SK-N-SH (cell line): Measurements from ENCODE around the gene FYB1.

ENCODE experiments used
- CHD2 ChIP-seq: fragments of 150-350 bp; IDR thresholded peaks from 2 replicates; pipeline ENCODE4 v1.6.1; 2018; ENCODE audit warnings: low read length; ENCODE audit not compliant: partially characterized antibody
- CTCF ChIP-seq: fragments of 200-600 bp; sonication (generic); IDR thresholded peaks from 2 replicates; pipeline ENCODE4 v1.6.1; 2017; ENCODE audit warnings: antibody characterized with exemption, mild to moderate bottlenecking, moderate library complexity
- EP300 ChIP-seq, 2 experiments: IDR thresholded peaks; 2 replicates each; pipeline versions ENCODE4 v1.4.0 to v1.6.1; 2012; ENCODE audit warnings: borderline replicate concordance in 1 of 2, low read depth in 1 of 2, low read length in 1 of 2
- EZH2phosphoT487 ChIP-seq: fragments of 200-600 bp; sonication (generic); IDR thresholded peaks from 2 replicates; pipeline ENCODE4 v1.6.1; 2017; ENCODE audit warnings: low read depth, mixed run types, mild to moderate bottlenecking, antibody characterized with exemption, moderate library complexity, borderline replicate concordance
- FOXM1 ChIP-seq: IDR thresholded peaks from 2 replicates; pipeline ENCODE4 v1.4.0; 2012; ENCODE audit warnings: low read depth, mild to moderate bottlenecking
- MAX ChIP-seq: IDR thresholded peaks from 2 replicates; pipeline ENCODE4 v1.4.0; 2012; ENCODE audit warnings: low read depth
- NFIC ChIP-seq: IDR thresholded peaks from 2 replicates; pipeline ENCODE4 v1.4.0; 2012; ENCODE audit warnings: borderline replicate concordance
- POLR2AphosphoS5 ChIP-seq: IDR thresholded peaks from 2 replicates; pipeline ENCODE4 v1.6.1; 2012; ENCODE audit warnings: low read depth, low read length
- RAD21 ChIP-seq: IDR thresholded peaks from 2 replicates; pipeline ENCODE4 v1.6.1; 2012; ENCODE audit warnings: mild to moderate bottlenecking, low read length
- RXRA ChIP-seq: IDR thresholded peaks from 2 replicates; pipeline ENCODE4 v1.4.0; 2012; ENCODE audit warnings: low read depth, mild to moderate bottlenecking, borderline replicate concordance
- SMC3 ChIP-seq: IDR thresholded peaks from 2 replicates; pipeline ENCODE4 v1.6.1; 2012; ENCODE audit warnings: low read depth, low read length, improper control_type of control experiment
- TAF1 ChIP-seq: IDR thresholded peaks from 2 replicates; pipeline ENCODE4 v1.6.1; 2012; ENCODE audit warnings: low read depth, mild to moderate bottlenecking, low read length, moderate library complexity, borderline replicate concordance
- USF2 ChIP-seq: fragments of 150-350 bp; IDR thresholded peaks from 2 replicates; pipeline ENCODE4 v1.6.1; 2017; ENCODE audit warnings: antibody characterized with exemption, low read length, low read depth, borderline replicate concordance

- no peak for TF ChIP-seq CTCF
- no peak for TF ChIP-seq TAF1
- no peak for TF ChIP-seq USF2
- TF ChIP-seq EZH2phosphoT487, result no peak
- TF ChIP-seq RAD21, result no peak
- no peak for TF ChIP-seq CHD2
- no peak for TF ChIP-seq MAX
- TF ChIP-seq POLR2AphosphoS5, result no peak
- no peak for TF ChIP-seq SMC3
- TF ChIP-seq EP300 (IDR thresholded peaks at IDR 0.05; ENCODE audit: borderline replicate concordance in 1 of 2, low read depth in 1 of 2, low read length in 1 of 2), result no peak
- no peak for TF ChIP-seq RXRA
- TF ChIP-seq NFIC, result no peak
- TF ChIP-seq FOXM1, result no peak
Measured at GRCh38 chr5:39108987-39109386, 110.4 kb downstream of the FYB1 start.
